ENCODE measurements around the gene ATPAF2.
A peak's percentile ranks its signal among the peaks of the same experiment; 100 is the strongest.

Gene ATPAF2

DNA sequence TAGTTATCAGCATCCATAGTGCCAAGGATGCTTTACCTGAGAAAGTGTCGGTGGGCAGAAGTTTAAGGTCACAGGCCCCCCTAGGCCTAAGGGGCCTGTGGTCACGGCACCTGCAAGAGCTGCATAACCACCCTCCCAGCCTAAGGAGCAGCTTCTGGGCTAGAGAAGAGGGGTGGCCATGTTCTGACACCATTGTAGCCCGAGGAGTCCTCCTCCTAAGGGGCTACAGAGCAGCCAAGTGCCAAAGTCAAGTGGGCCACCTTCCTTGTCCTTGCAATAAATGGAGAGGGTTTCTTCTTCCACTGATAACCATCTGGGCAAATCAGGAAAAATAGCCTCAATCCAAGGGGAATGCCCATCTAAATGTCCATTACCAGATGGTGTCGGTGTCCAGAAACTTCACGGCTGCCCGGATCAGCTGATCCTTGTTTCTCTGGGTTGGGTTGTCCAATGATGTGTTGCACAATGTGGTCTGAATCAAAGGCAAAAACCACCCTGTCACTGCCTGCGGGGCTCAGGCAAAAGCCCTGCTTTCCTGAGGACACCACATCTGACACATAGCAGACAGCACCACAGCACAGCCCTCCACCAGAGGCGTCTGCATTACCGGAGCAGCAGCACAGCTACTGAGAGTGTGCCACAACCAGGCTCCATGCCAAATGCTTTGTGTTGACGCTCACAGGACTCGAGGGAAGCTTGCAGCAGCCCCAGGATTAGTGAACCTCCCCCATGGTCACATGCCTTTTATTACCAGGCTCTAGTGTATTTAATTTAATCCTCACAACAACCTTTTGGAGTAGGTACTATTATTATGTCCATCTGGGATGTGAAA is 12.8 kb downstream of the ATPAF2 start:
- H3K4me3 ChIP-seq (ENCODE audit: low read depth, low read length), result no peak overlapping the region

GRCh38 chr17:18025241-18025944 is 13.6 kb downstream of the ATPAF2 start:
- H3K4me3 ChIP-seq (ENCODE audit: low read depth, low read length), result no peak overlapping the region
- in situ Hi-C loops (cut with HindIII; ENCODE audit: low sequenced_read_pairs), result loop anchor here (25.0 kb wide), 1 partner anchor 363 kb away; no protein-coding TSS in a partner anchor
- TF ChIP-seq, protein P1, sequence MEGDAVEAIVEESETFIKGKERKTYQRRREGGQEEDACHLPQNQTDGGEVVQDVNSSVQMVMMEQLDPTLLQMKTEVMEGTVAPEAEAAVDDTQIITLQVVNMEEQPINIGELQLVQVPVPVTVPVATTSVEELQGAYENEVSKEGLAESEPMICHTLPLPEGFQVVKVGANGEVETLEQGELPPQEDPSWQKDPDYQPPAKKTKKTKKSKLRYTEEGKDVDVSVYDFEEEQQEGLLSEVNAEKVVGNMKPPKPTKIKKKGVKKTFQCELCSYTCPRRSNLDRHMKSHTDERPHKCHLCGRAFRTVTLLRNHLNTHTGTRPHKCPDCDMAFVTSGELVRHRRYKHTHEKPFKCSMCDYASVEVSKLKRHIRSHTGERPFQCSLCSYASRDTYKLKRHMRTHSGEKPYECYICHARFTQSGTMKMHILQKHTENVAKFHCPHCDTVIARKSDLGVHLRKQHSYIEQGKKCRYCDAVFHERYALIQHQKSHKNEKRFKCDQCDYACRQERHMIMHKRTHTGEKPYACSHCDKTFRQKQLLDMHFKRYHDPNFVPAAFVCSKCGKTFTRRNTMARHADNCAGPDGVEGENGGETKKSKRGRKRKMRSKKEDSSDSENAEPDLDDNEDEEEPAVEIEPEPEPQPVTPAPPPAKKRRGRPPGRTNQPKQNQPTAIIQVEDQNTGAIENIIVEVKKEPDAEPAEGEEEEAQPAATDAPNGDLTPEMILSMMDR (IDR thresholded peaks at IDR 0.05; ENCODE audit: low read depth, low read length, missing control alignments), result no peak
- no peak for DNase-seq (ENCODE audit: low read depth)

More for the DNA sequence above, 12.8 kb downstream of the ATPAF2 start:
- in situ Hi-C loops (cut with HindIII; ENCODE audit: low sequenced_read_pairs), result loop anchor here (25.0 kb wide), 1 partner anchor 364 kb away; no protein-coding TSS in a partner anchor
- TF ChIP-seq, protein P1 (IDR thresholded peaks at IDR 0.05; ENCODE audit: low read depth, low read length, missing control alignments), result no peak
- peak; percentile 50 for DNase-seq (ENCODE audit: low read depth)

- no peak for DNase-seq (ENCODE audit: low read depth)
- in situ Hi-C loops (cut with HindIII; ENCODE audit: low sequenced_read_pairs), result no loop called here
- no peak overlapping the region for H3K4me3 ChIP-seq (ENCODE audit: low read depth, low read length)
- TF ChIP-seq, protein P1 (IDR thresholded peaks at IDR 0.05; ENCODE audit: low read depth, low read length, missing control alignments), result no peak
Observed at GRCh38 chr17:18021372-18021771, 17.6 kb downstream of the ATPAF2 start.

DNA sequence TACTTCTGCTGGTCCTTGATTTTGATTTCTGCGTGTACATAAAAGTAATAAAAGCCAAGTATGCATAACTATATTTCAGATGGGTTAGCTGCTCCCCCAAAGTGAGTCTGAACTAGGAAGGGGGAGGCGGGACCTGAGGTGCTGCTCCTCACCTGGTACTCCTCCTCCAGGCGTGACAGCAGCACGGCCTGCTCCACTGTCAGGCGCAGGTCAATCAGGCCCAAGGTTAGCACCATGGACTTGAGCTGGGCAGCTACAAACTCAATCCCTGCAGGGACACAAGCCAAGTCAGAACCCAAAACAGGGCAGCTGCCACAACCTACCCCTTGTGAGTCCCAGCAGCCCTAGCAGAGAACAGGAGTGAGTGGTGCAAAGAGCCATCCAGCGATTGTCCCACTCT is 18.0 kb downstream of the ATPAF2 start:
- no peak overlapping the region for H3K4me3 ChIP-seq (ENCODE audit: low read depth, low read length)
- TF ChIP-seq, protein P1 (IDR thresholded peaks at IDR 0.05; ENCODE audit: low read depth, low read length, missing control alignments), result no peak
- no peak for DNase-seq (ENCODE audit: low read depth)
- in situ Hi-C loops (cut with HindIII; ENCODE audit: low sequenced_read_pairs), result no loop called here

GRCh38 chr17:18019838-18020154 is 19.2 kb downstream of the ATPAF2 start:
- H3K4me3 ChIP-seq (ENCODE audit: low read depth, low read length), result no peak overlapping the region
- DNase-seq (ENCODE audit: low read depth), result no peak
- TF ChIP-seq, protein P1 (IDR thresholded peaks at IDR 0.05; ENCODE audit: low read depth, low read length, missing control alignments), result no peak
- in situ Hi-C loops (cut with HindIII; ENCODE audit: low sequenced_read_pairs), result no loop called here

DNA sequence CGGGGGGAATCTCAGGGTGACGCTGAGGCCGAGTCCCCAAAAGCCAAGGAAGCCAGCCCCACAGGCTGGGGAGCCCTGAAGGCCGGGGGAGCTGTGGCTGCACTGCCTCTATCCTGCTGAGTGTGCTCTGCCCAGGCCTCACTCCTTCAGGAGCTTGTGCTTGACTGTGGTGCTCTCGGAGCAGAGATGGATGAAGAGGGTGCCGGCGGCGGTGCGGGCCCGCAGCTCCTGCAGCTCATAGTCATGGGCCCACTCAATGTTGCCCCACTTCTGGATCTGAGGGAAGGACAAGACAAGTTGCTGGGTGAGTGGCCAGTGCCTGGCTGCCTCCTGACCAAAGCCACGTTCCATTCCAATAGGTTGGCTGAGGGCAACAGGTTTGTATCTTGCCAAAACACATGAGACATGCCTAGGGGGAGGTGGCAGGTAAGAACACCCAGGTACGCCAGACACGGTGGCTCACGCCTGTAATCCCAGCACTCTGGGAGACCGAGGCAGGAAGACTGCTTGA is 20.5 kb downstream of the ATPAF2 start:
- in situ Hi-C loops (cut with HindIII; ENCODE audit: low sequenced_read_pairs), result no loop called here
- DNase-seq (ENCODE audit: low read depth), result no peak
- no peak overlapping the region for H3K4me3 ChIP-seq (ENCODE audit: low read depth, low read length)
- TF ChIP-seq, protein P1 (IDR thresholded peaks at IDR 0.05; ENCODE audit: low read depth, low read length, missing control alignments), result no peak

Data from astrocyte of the cerebellum (primary cell).